GM12878 (cell line): Measurements from ENCODE around the gene NT5M.

Source experiments
- CEBPB ChIP-seq, 2 experiments: fragments of 150-350 bp in 1 of 2; IDR thresholded peaks; 2 replicates each; pipeline ENCODE4 v1.6.1; 2012 to 2014; ENCODE audit warnings: low read depth in 2 of 2, low read length in 2 of 2, borderline replicate concordance in 1 of 2, inconsistent platforms in 1 of 2
- EP300 ChIP-seq, 2 experiments: fragments of 150-350 bp in 1 of 2; IDR thresholded peaks; 2 replicates each; pipeline ENCODE4 v1.6.1; 2011 to 2012; ENCODE audit warnings: low read depth in 2 of 2, low read length in 2 of 2, borderline replicate concordance in 1 of 2, improper control_type of control experiment in 1 of 2, inconsistent platforms in 1 of 2; ENCODE audit not compliant: control insufficient read depth in 1 of 2
- RAD21 ChIP-seq: IDR thresholded peaks from 2 replicates; pipeline ENCODE4 v1.6.1; 2011; ENCODE audit warnings: mild to moderate bottlenecking, low read depth, low read length, moderate library complexity; ENCODE audit not compliant: insufficient read depth
- SP1 ChIP-seq: IDR thresholded peaks from one replicate; pipeline ENCODE4 v1.6.1; 2011; ENCODE audit warnings: low read depth, low read length
- ZNF274 ChIP-seq: IDR thresholded peaks from one replicate; pipeline ENCODE4 v1.8.0; 2011; ENCODE audit not compliant: insufficient read length, insufficient read depth
- TF ChIP-seq, protein P1 (sequence below): fragments of 450-650 bp; IDR thresholded peaks from 2 replicates; pipeline ENCODE4 v1.6.1; 2018; ENCODE audit warnings: mild to moderate bottlenecking, low read depth, moderate library complexity; ENCODE audit not compliant: partially characterized antibody
- TF ChIP-seq, protein P2 (sequence below), 3 experiments: IDR thresholded peaks in 2 of 3; conservative IDR thresholded peaks in 1 of 3; 2 replicates each; pipeline ENCODE4 v1.5.1; 2011; ENCODE audit warnings: low read depth in 3 of 3, low read length in 3 of 3, mild to moderate bottlenecking in 3 of 3, control low read depth in 2 of 3, moderate library complexity in 2 of 3, inconsistent platforms in 1 of 3, mixed read lengths in 1 of 3; ENCODE audit not compliant: control insufficient read depth in 2 of 3, insufficient read depth in 1 of 3; ENCODE audit errors: extremely low read depth in 1 of 3

DNA sequence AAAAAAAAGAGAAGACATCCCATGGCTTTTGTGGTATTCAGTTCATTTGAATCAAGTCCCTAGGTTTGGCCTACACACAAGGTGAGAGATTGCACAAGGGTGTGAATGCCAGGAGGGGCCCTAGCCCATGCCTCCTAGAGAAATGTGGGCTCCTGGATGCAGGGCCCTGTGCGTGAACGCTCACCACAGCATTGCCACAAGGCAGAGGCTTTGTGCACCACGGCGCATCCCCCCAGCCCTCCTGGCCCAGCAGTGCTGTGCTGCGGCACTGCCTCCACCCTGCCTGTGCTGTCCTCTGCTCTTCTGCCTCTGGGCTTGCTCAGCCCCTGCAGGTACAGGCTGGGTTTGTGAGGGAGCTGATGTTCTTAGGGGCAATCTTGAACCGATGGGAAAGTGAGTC is 92.7 kb downstream of the NT5M start:
- TF ChIP-seq SP1 = no peak
- TF ChIP-seq, protein P1, sequence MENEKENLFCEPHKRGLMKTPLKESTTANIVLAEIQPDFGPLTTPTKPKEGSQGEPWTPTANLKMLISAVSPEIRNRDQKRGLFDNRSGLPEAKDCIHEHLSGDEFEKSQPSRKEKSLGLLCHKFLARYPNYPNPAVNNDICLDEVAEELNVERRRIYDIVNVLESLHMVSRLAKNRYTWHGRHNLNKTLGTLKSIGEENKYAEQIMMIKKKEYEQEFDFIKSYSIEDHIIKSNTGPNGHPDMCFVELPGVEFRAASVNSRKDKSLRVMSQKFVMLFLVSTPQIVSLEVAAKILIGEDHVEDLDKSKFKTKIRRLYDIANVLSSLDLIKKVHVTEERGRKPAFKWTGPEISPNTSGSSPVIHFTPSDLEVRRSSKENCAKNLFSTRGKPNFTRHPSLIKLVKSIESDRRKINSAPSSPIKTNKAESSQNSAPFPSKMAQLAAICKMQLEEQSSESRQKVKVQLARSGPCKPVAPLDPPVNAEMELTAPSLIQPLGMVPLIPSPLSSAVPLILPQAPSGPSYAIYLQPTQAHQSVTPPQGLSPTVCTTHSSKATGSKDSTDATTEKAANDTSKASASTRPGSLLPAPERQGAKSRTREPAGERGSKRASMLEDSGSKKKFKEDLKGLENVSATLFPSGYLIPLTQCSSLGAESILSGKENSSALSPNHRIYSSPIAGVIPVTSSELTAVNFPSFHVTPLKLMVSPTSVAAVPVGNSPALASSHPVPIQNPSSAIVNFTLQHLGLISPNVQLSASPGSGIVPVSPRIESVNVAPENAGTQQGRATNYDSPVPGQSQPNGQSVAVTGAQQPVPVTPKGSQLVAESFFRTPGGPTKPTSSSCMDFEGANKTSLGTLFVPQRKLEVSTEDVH = no peak
- no peak for TF ChIP-seq EP300 (IDR thresholded peaks at IDR 0.05; ENCODE audit: borderline replicate concordance in 1 of 2, control insufficient read depth in 1 of 2, low read depth in 2 of 2, low read length in 2 of 2)
- no peak for TF ChIP-seq ZNF274
- TF ChIP-seq, protein P2, sequence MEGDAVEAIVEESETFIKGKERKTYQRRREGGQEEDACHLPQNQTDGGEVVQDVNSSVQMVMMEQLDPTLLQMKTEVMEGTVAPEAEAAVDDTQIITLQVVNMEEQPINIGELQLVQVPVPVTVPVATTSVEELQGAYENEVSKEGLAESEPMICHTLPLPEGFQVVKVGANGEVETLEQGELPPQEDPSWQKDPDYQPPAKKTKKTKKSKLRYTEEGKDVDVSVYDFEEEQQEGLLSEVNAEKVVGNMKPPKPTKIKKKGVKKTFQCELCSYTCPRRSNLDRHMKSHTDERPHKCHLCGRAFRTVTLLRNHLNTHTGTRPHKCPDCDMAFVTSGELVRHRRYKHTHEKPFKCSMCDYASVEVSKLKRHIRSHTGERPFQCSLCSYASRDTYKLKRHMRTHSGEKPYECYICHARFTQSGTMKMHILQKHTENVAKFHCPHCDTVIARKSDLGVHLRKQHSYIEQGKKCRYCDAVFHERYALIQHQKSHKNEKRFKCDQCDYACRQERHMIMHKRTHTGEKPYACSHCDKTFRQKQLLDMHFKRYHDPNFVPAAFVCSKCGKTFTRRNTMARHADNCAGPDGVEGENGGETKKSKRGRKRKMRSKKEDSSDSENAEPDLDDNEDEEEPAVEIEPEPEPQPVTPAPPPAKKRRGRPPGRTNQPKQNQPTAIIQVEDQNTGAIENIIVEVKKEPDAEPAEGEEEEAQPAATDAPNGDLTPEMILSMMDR (IDR thresholded peaks at IDR 0.05 in 2 of 3, conservative IDR thresholded peaks at IDR 0.05 in 1 of 3; ENCODE audit: control insufficient read depth in 2 of 3, extremely low read depth in 1 of 3, insufficient read depth in 1 of 3, low read depth in 3 of 3, low read length in 3 of 3) = no peak
- TF ChIP-seq RAD21 = no peak
- no peak for TF ChIP-seq CEBPB (IDR thresholded peaks at IDR 0.05; ENCODE audit: borderline replicate concordance in 1 of 2, low read depth in 2 of 2, low read length in 2 of 2)
